Hippocampal formation (tissue), 2 donors: ENCODE data around the gene NFIX.

ENCODE experiments used
- DNase-seq, 2 donors: peaks; one replicate each; lab custom pipeline; 2025; lab: John Stamatoyannopoulos, UW

The NFIX gene

DNA sequence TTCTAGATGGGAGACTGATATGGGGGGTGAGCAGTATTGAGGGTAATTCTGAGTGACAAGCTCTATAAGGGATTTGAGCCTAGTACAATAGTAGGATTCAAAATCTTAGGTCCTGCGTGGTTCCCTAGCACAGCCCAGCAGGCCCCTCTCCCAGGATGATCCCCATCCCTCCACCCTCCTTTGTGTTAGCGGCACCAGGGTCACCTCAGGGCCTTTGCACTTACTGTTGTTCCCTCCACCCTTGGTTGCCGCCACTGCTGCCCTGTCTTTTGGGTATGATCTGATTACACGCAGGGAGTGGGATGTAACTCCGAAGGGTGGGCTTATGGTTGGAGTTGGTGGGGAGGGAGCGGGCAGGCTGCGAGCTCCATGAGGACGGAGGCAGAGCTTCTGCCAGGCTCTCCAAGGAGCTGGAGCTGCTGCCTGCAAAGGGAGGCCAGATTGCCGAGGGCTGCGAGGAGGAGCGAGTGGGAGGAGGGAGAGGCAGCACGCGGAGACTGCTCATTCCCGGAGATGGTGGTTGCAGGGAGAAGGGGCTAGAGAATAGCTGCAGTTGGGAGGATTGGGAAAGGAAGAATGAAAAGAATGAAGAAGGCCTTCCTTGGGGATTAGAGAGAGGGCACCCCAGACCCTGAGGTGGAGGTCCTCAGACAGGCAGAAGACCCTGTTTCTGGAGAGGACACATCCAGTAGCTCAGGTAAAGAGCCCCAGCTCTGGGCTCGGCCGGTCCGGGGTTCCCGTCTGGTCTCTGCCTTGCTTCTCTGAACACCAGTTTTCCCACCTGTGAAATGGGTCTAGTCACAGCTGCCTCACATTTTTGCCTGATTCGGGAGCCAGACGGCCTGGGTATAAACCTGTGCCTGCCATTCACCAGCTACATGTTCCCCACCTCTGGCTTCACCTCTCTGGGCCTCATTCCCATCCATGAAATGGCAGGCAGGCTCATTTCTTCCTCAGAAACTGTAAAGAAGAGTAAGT, 128.0 kb downstream of the NFIX start:
- no peak for DNase-seq

DNA sequence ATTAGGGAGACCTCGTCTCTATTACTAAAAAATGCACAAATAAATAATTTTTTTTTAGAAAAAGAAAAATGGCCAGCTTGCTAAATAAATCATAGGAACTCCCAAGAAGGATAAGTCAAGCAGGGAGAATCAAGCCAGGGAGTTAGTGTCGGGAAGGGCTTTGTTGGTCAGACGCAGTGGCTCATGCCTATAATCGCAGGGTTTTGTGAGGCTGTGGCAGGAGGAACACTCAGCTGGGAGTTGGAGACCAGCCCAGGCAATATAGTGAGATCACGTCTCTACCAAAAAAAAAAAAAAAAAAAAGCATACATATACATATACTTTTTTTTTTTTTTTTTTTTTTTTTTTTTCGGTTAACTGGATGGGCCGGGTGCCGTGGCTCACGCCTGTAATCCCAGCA, 131.8 kb downstream of the NFIX start:
- no peak for DNase-seq

DNA sequence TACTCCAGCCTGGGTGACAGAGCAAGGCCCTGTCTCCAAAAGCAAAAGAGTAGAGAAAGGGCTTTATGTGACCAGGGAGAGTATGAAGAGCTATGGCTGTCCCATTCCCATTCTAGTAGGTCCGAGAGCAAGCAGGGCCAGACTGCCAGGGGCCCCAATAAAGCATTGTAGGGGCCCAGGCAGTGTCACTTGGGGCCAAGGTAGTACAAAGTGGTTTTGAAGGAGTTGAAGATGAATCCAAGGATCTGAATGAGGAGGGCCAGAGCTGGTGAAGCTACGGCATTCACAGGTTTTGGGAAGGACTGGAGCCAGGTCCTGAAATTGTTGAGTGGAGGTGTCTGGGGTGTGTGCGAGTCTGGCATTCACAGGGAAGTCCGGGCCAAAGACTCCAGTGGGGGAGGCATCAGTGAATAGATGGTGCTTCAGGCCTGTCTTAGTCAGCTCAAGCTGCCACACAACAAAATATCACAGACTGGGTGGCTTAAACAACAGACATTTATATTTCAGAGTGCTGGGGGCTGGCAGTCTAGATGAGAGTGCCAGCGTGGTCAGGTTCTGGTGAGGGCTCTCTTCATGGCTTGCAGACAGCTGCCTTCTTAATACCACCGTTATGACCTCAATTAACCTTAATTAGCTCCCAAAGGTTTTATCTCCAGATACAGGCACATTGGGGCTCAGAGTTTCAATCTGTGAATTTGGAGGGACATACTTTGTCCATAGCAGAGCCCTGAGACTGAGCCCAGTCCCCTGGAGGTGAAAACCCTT, 132.7 kb downstream of the NFIX start:
- no peak for DNase-seq

DNA sequence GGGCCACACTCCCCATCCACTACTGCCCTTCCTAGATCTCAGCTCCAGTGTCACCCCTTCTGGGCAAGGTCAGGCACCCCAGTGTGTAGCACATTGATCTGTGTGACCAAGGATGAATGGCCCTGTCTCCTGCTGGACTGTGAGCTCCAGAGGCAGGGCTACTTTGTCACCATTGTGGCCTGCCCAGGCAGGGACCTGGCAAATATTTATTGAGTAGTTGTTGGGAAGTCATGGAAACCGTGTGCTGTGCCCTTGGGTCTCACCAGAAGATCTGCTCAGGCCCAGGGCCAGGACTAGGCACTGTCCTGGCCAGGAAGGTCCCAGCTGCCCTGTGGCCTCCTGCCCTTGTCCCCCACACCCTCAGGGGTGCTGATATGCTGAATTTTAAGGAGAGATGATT, 133.3 kb downstream of the NFIX start:
- no peak for DNase-seq

DNA sequence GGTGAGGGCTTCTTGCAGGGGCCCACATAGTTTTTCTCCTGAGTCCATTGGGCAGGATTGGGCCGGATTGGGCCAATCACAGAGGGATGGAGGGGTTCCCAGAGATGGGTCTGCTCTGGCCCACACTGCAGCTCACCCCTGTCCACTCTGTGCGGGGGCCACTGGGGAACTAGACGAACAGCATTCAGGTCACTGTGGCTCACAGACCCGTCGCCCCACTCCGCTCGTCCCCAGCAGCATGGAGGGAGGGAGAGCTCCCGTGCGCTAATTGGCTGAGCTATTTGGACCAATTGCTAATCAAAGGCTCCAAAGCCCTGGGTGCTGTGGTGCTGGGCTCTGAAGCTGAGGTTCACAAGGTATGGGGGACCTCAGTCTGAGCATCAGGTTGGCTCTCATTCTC, 134.1 kb downstream of the NFIX start:
- no peak for DNase-seq

DNA sequence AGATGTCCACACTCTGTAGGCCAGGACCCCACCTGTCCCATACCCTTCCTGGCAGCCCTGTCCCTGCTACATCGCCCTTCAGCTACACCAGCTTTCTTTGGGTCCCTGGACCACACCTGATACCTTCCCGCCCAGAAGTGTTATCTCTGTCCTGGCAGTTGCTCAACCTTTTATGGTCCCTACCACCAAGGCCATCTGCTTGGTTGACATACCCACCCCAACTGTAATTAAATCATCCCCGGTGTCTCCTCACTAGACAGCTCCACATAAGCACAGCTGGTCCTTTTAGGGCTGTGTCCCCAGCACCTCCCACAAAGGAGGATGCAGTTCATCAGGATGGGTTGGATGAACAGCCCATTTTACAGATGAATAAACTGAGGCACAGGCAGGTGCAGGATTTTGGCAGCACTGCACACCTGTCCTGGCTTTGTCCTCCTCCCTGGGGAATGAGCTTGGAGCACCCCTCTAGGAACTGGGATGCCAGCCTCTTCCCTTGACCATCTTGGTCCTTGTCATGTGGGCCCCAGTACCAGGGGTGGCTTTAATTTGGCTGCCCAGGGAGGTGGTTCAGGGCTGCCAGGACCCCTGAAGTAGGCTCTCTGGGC, 135.7 kb downstream of the NFIX start:
- no peak for DNase-seq

DNA sequence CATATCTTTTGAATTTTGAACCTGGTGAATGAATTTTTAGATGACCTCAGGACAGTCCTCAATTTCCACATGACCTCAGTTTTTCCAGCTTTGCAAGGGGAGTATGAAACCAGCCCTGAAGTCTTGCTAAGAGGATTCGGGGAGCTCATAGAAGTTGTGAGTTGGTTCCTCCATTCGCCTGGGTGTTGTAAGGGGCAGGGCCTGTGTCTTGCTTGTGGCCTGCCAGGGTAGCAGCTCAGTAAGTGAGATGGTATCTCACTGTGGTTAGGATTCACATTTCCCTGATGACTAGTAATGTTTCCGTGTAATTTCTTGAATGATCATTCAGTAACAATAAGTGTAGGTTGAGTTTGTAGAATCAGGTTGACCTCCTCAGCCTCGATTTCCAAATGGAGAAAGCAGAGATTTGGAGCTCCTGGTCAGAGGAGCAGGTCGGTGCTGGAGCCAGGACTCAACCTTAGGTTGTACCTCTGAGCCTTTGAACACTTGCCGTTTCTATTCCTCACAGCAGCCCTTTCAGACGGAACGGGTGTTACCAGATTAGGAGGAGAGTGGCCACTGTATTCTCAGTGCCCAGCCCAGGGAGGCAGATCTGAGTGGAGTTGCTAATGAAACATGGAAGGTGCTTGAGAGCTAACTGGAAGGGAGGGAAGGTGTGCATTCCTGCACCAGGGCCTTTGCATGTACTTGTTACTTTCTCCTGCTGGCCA, 137.4 kb downstream of the NFIX start:
- DNase-seq, result no peak

DNA sequence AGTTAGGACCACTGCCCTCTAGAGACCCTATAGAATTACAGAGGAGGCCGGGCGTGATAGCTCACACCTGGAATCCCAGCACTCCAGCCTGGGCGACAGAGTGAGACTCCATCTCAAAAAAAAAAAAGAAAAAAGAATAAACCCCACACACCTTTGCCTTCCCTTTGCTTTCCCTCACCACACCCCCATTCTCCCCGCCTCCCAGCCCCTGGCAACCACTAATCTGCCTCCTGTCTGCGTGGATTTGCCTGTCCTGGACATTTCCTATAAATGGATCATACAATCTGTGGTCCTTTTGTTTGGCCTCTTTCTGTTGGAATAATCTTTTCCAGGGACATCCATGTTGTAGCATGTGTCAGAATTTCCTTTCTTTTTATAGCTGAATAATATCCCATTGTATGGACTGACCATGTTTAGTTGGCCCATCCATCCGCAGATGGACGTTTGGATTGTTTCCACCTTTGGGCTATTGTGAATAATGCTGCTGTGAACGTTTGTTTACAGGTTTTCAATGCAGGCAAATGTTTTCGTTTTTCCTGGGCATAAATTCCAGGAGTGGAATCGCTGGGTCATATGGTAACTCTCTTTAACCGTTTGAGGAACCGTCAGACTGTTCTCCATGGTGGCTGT, 138.1 kb downstream of the NFIX start:
- no peak for DNase-seq

DNA sequence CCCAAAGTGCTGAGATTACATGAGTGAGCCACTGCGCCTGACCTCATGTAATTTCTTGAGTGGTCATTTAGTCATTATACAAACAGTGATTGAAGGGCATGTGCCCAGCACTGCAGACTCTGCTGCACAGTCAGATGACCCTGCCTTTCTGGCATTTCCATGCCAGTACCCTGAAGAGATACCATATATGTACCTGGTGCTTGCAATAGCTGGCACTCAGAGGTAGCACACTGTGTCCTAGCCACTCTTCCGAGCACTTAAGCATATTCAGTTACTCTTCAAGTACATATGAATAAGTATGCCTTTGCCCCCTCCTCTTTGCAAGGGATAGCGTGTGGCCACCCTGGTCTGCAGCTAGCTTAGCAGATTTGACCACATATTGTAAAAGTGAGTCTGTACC, 139.4 kb downstream of the NFIX start:
- DNase-seq, result no peak

DNA sequence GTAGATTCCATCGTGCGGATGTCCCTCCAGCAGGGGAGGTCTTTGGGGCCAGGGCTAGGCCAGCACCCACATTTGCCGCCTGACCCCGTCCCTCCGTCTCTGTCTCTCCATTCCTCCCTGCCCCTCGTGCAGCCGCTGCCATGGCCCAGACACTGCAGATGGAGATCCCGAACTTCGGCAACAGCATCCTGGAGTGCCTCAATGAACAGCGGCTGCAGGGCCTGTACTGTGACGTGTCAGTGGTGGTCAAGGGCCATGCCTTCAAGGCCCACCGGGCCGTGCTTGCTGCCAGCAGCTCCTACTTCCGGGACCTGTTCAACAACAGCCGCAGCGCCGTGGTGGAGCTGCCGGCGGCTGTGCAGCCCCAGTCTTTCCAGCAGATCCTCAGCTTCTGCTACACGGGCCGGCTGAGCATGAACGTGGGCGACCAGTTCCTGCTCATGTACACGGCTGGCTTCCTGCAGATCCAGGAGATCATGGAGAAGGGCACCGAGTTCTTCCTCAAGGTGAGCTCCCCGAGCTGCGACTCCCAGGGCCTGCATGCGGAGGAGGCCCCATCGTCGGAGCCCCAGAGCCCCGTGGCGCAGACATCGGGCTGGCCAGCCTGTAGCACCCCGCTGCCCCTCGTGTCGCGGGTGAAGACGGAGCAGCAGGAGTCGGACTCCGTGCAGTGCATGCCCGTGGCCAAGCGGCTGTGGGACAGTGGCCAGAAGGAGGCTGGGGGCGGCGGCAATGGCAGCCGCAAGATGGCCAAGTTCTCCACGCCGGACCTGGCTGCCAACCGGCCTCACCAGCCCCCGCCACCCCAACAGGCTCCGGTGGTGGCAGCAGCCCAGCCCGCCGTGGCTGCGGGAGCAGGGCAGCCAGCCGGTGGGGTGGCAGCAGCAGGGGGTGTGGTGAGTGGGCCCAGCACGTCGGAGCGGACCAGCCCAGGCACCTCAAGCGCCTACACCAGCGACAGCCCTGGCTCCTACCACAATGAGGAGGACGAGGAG, 140.1 kb downstream of the NFIX start:
- no peak for DNase-seq

DNA sequence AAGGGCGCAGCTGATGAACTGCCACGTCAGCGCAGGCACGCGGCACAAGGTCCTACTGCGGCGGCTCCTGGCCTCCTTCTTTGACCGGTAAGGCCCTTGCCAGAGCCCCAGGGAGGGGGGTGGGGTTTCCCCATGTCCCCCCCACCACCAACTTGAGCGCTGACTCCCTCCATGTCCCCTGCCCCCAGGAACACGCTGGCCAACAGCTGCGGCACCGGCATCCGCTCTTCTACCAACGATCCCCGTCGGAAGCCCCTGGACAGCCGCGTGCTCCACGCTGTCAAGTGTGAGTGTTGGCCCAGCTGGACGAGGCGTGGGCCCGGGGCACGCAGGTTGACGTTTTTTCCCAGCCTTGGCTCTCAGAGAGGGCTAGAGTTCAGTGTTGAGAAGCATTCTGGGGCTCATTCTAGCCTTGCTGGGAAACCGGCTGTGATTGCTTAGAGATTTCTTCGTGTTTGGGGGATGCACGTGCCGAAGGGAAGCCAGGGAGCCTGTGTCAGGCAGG, 142.1 kb downstream of the NFIX start:
- DNase-seq, result no peak

DNA sequence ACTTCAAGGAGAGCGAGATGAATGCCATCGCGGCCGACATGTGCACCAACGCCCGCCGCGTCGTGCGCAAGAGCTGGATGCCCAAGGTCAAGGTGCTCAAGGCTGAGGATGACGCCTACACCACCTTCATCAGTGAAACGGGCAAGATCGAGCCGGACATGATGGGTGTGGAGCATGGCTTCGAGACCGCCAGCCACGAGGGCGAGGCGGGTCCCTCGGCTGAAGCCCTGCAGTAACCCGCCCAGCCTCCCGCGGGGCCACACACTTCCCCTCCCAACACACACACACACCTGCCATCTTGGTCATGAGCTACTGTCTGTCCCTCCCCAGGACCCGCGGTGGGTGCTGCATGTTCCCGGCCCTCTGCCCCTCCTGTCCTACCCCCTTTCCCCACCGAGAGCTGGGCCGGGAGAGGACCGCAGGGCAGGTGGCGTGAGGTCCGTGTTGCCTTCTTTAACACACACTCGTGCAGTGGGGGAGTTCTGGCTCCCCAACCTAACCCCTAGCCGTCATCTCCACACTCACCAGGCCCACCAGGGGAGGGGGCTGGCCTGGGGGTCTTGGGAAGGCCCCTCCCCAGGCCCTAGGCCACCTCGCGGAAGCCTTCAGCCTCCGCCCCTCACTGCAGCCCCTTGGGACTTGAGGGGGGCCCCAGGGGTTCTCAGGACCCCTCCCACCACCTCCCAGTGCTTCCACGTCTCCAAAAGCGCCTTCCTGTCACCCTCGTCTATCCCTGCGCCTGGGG, 143.1 kb downstream of the NFIX start:
- DNase-seq, result no peak

DNA sequence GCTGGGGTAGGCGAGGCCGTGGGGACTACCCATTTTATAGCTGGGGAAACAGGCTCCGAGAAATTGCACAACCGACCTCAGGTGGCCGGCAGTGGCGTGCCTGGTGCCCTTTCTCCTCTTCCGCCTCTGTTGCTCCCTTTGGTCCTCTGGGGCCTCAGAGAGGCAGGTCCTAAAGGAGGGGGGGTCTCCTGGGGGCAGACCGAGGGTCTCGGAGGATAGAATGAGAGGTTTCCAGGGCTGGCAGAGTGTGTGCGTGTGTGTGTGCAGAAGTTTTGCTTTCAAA, 143.6 kb downstream of the NFIX start:
- DNase-seq, result no peak

DNA sequence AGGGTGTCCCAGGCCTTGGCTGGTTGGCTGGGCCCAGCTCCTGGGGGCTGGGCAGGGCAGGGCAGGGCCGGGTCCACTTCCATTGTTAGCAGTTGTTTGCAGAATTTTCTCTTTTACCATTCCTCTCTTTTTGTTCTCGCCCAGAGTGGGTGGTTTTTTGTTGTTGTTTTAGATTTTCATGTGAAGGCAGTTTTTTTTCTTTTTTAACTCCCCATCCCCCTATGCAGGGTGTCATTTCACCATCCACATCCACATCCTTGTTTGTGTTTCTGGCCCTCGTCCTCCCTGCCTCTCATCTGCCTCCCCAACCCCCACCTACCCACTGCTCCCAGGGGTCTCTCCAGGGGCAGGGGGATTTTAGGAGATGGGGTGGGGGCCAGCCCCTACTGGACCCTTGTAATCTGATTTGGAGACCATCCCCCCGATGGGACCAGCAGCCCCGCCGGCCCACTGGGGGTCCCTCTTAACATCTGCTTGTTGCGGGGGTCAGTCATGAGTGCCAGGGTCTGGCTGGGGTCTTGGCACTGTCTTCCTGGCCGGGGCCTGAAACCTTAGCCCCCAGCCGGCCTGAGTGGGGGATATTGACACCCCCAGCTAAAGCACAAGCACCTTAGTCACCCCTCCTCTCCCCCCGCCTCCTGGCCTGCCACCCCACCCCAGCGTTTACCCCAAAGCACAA, 144.5 kb downstream of the NFIX start:
- DNase-seq, result no peak

DNA sequence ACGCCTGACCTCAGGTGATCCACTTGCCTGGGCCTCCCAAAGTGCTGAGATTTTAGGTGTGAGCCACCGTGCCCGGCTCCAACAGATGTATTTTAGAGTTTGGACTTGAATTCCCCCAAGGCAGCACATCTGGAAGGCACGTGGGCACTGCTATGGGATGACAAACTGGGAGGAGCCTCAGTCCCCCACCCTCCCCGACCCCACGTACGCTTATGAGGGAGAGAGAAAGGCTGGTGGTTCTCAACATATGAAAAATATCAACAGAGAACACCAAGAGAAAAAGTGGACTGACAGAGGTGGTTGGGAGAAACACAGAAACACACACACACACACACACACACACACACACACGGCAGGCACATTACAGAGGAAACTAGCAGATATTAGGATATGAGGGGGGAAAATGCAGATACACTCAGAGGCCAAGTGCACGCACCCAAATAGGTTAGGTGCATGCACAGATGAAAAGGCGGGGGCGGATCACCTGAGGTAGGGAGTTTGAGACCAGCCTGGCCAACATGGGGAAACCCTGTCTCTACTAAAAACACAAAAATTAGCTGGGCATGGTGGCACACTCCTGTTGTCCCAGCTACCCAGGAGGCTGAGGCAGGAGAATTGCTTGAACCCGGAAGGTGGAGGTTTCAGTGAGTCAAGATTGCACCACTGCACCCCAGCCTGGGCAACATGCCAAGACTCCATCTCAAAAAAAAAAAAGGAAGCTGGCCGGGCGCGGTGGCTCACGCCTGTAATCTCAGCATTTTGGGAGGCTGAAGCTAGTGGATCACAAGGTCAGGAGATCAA, 151.7 kb downstream of the NFIX start:
- no peak for DNase-seq
